Kidney epithelial cell (primary cell): ENCODE measurements around the gene KAT6B. TPM values are rescaled to one million over a fixed set of nuclear protein-coding genes. Genes with fewer than 3 reads are reported as not detected.

ENCODE experiments used
- DNase-seq: peaks from one replicate; pipeline ENCODE4 v3.0.0-alpha.2; 2010; ENCODE audit warnings: low read depth
- H3K27me3 ChIP-seq: 2 replicates; pipeline ENCODE4 v1.6.0; 2011; ENCODE audit warnings: low read length; ENCODE audit not compliant: control insufficient read depth, insufficient read depth
- H3K36me3 ChIP-seq: 2 replicates; pipeline ENCODE4 v1.5.1; 2011; ENCODE audit warnings: low read length; ENCODE audit not compliant: control insufficient read depth, insufficient read depth
- H3K4me3 ChIP-seq: 2 replicates; pipeline ENCODE4 v1.5.1; 2011; ENCODE audit warnings: low read depth, mild to moderate bottlenecking, control low read depth, low read length
- total RNA-seq: library from RNA; depleted of rRNA; stranded (reverse); fragments of >200 nt; gene quantifications from 2 replicates; pipeline ENCODE4 v1.2.3, GENCODE V29; 2015
- TF ChIP-seq, protein P1 (sequence below): IDR thresholded peaks from 2 replicates; pipeline ENCODE4 v1.5.1; 2011; ENCODE audit warnings: mild to moderate bottlenecking, moderate library complexity, low read length, control low read depth, inconsistent platforms; ENCODE audit not compliant: insufficient read depth, poor library complexity, severe bottlenecking

KAT6B gene
- total RNA-seq, 1 donor from 2014 or later = 8.0 TPM

DNA sequence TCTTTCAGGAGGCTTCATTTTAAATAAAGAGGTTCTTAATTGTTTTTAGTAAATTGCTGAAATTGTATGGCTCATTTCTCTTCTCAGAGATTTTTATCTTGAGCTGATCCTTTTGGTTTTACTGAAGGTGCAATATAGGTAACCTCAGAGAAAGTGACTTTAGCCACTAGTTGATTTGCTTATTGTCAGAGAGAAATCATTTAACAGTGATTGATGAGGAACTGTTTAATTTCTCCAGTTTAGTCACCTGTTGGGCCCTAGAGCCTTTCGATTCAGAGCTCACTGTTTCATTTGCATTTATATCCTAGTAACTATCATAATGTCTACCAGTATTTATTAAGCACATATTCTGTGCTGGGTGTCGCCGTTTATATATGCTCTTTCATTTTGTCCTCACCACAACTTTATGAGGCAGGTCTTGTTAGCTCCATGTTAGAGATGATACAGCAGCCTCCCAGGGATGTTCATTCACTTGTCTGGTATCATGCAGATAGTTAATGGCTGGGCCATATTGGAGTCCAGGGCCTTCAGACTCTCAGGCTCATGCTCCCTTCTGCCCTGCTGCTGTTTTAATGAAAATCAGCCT lies 42.1 kb downstream of the KAT6B start:
- Histone ChIP-seq H3K27me3 (no peaks in the 10 kb centered on the region), H3K4me3 (no peak overlapping the region), H3K36me3 (no peaks in the 10 kb centered on the region)
- no peak for DNase-seq
- TF ChIP-seq, protein P1, sequence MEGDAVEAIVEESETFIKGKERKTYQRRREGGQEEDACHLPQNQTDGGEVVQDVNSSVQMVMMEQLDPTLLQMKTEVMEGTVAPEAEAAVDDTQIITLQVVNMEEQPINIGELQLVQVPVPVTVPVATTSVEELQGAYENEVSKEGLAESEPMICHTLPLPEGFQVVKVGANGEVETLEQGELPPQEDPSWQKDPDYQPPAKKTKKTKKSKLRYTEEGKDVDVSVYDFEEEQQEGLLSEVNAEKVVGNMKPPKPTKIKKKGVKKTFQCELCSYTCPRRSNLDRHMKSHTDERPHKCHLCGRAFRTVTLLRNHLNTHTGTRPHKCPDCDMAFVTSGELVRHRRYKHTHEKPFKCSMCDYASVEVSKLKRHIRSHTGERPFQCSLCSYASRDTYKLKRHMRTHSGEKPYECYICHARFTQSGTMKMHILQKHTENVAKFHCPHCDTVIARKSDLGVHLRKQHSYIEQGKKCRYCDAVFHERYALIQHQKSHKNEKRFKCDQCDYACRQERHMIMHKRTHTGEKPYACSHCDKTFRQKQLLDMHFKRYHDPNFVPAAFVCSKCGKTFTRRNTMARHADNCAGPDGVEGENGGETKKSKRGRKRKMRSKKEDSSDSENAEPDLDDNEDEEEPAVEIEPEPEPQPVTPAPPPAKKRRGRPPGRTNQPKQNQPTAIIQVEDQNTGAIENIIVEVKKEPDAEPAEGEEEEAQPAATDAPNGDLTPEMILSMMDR = no peak

DNA sequence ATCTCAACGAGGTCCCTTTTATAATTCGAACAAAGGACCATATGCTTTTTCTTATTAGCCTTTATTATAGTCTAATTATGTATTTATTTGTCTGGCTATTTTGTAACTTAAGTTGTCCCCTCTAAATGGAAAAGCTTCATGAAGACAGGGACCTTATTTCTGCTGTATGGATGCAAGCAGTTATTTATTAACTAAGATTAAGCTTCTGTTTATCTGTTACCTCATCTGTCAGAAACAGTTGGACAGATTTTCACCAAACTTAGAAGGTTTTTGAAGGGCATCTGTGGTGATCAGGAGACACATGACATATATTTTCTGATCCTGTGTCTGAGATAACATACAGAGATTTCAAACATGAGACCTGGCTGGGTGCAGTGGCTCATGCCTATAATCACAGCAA lies 43.2 kb downstream of the KAT6B start:
- H3K27me3 ChIP-seq = no peaks in the 10 kb centered on the region
- TF ChIP-seq, protein P1 = no peak
- H3K4me3 ChIP-seq = no peak overlapping the region
- no peak for DNase-seq
- H3K36me3 ChIP-seq = no peaks in the 10 kb centered on the region

DNA sequence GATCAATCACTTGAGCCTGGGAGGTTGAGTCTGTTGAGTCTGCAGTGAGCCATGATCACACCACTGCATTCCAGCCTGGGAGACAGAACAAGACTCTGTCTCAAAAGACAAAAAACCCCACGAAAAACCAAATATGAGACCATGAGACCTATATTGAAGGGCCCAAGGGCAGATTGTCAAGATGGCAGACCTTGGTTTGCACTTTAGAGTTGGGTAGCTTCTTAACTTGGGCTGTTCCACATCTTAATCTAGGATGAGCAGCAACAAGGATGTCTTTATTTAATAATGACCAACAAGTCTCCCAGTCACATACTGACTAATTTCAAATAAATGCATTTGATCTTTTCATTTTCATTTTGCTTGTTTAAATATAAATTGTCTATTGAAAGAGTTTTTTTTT lies 43.8 kb downstream of the KAT6B start:
- H3K27me3 ChIP-seq = no peaks in the 10 kb centered on the region
- DNase-seq = no peak

DNA sequence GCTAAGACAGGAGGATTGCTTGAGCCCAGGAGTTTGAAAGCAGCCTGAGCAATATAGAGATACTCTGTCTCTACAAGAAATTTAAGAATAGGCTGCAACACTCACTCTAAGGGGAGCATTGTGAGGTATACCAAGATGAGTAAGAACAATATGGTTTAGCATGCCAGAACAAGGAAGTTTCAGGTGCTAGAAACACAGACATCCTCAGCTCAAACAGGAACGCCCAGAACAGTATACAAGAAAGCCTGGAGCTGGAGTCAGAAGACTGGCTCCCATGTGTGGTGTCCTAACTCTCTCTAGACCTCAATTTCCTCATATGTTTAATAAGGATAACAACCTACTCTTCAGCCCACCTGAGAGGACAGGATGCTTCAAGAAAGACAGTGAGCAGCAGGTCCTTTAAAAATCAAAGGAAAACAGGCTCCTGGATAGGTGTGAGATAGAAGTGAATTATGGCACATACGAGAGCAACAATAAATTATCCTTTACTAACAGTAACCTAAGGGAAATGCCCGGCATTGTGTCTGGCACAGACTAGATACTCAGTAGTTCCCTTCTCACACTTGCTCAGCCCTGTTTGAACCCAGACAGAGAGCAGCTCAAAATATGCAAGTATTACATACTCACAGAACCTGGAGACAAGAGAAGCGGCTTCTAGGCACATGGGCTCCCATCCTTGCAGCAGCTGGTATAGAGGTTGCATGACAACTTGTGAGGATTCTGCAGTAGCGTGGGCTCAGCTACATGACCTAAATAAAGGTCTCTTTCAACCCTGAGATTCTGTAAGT lies 45.4 kb downstream of the KAT6B start:
- no peak overlapping the region for H3K4me3 ChIP-seq
- no peaks in the 10 kb centered on the region for H3K36me3 ChIP-seq
- TF ChIP-seq, protein P1 = no peak
- DNase-seq = no peak
- no peaks in the 10 kb centered on the region for H3K27me3 ChIP-seq

More for the DNA sequence above, 43.8 kb downstream of the KAT6B start:
- H3K4me3 ChIP-seq = no peak overlapping the region
- no peaks in the 10 kb centered on the region for H3K36me3 ChIP-seq
- TF ChIP-seq, protein P1 = no peak

DNA sequence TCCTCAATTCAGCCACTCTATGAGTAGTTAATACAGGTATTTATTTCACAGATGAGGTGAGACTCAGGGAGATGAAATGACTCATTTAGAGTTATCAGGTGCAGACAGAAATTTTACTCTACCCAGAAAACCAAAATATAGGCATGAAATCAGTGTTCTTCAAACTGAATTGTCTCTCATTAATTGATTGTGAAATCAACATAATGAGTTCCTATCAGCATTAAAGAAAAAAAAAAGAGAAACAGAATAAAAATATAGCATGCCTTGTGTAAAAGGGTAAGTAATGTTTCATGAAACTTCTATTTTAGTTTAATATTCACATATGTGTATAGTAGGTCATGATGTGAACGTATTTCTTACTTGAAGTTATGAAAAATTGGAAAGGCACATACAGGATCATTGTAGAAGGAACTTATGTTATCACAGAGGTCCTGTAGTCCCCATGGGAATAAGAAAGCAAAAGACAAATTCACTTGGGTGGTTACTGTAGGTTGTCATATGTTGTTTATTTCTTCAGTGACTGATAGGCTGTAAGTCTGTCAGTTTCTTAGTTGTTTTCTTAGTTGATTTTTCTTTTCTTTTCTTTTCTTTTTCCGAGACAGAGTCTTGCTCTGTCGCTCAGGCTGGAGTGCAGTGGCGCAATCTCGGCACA lies 47.5 kb downstream of the KAT6B start:
- Histone ChIP-seq H3K4me3 (no peak overlapping the region), H3K36me3 (no peaks in the 10 kb centered on the region), H3K27me3 (no peaks in the 10 kb centered on the region)
- TF ChIP-seq, protein P1 = no peak
- no peak for DNase-seq
